Stimulated activated CD8-positive, alpha-beta memory T cell treated with anti-CD3 and anti-CD28 coated beads, Interleukin-7, amount 100 ng/mL, for 4 hours (primary cell): ENCODE results near the gene WFIKKN2.
"Not testable (repeated sequence)": the region's sequence is repeated elsewhere in the genome, so short reads cannot be mapped to it uniquely, and the experiment has no call there.

ENCODE experiments used
- DNase-seq, 2 donors: peaks; one replicate each; pipeline ENCODE4 v3.0.0-alpha.2; 2020; ENCODE audit warnings: low read depth in 2 of 2

WFIKKN2 gene

GRCh38 chr17:50875074-50875473, 39.7 kb downstream of the WFIKKN2 start:
- DNase-seq: no peak

DNA sequence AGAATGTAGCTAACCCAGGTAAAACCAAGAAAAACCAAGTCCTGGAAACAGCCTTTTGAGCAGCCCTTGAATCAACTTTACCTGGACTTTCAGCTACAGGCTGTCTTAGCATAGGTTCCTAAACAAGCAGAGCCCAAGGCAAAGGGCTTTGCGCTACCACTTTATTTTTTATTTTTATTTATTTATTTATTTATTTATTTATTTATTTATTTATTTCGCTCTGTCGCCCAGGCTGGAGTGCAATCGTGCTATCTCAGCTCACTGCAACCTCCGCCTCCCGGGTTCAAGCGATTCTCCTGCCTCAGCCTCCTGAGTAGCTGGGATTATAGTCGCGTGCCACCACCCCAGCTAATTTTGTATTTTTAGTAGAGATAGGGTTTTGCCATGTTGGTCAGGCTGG, 41.7 kb downstream of the WFIKKN2 start:
- DNase-seq: not testable (repeated sequence)

GRCh38 chr17:50877838-50878237, 42.5 kb downstream of the WFIKKN2 start:
- DNase-seq: no peak

GRCh38 chr17:50879086-50879485, 43.7 kb downstream of the WFIKKN2 start:
- DNase-seq: no peak

DNA sequence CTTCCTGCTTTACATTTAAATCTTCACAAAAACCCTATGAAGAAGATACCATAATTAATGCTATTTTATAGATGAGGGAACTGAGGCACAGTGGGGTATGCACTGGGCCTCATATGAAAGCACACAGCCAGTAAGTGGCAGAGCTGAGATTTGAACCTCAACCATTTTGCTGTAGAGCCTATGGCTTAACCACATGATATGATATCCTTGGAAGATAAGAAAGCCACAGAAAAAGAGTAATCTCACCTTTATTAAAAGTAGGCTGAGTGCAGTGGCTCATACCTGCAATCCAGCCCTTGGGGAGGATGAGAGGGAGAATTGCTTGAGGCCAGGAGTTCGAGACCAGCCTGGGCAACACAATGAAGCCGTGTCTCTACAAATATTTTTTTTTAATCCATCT, 45.8 kb downstream of the WFIKKN2 start:
- no peak for DNase-seq

GRCh38 chr17:50882851-50883250, 47.5 kb downstream of the WFIKKN2 start:
- DNase-seq: no peak

DNA sequence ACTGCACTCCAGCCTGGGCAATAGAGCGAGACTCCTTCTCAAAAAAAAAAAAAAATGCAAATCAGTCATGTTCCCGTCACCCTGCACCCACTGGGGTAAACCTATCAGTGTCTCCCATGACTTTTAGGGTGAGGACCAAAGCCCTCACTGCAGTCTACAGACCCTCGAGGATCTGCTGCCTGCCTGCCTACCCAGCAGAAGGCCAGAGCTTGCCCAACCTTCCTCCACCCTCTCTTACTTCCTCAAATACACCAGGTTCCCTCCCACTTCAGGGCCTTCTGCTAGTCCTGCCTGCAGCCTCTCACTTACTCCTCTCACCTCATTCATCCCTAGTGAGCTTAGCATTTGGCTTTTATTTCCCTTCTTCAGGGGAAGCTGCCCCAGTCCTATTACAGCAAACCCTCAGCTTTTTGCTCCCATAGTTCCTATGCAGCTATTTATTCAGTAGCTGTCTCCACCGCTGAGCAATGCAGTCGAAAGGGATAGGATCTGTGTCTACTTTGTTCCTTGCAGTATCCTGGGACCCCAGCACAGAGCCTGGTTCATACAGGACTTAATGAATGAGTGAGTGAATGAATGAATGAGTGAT, 48.6 kb downstream of the WFIKKN2 start:
- DNase-seq: no peak

GRCh38 chr17:50884439-50885311, 49.3 kb downstream of the WFIKKN2 start:
- no peak for DNase-seq

GRCh38 chr17:50887705-50888245, 52.4 kb downstream of the WFIKKN2 start:
- DNase-seq: no peak

- DNase-seq: no peak
Observed at GRCh38 chr17:50889528-50890118, 54.2 kb downstream of the WFIKKN2 start.

GRCh38 chr17:50890675-50891516, 55.5 kb downstream of the WFIKKN2 start:
- DNase-seq: no peak

GRCh38 chr17:50891577-50891989, 56.2 kb downstream of the WFIKKN2 start:
- DNase-seq: no peak
